Lower leg skin (tissue), 4 donors: ENCODE measurements around the gene MYO5A. TPM values are rescaled to one million over a fixed set of nuclear protein-coding genes. Genes with fewer than 3 reads are reported as not detected.

Experiments
- DNase-seq, 2 donors: peaks; one replicate each; pipeline ENCODE4 v3.0.0-alpha.2; 2019; ENCODE audit warnings: low spot score in 2 of 2
- H3K4me3 ChIP-seq: fragments of 200-600 bp; sonication (generic); 2 replicates; pipeline ENCODE4 v1.5.1; 2017; ENCODE audit warnings: mild to moderate bottlenecking, low read depth; ENCODE audit not compliant: poor library complexity, severe bottlenecking
- CTCF ChIP-seq, 3 donors: fragments of 450-650 bp; IDR thresholded peaks; one replicate each; pipeline ENCODE4 v1.5.1; 2016; ENCODE audit warnings: antibody characterized with exemption in 3 of 3, mild to moderate bottlenecking in 3 of 3, moderate library complexity in 2 of 3
- POLR2A ChIP-seq, 2 donors: fragments of 450-650 bp; IDR thresholded peaks; one replicate each; pipeline ENCODE4 v1.6.1; 2016 to 2017; ENCODE audit warnings: antibody characterized with exemption in 2 of 2, mild to moderate bottlenecking in 1 of 2, moderate library complexity in 1 of 2
- WGBS, 2 donors: methylation state at CpG; one replicate each; pipeline ENCODE4 v1.1.5; 2018; 5-methylcytosine and 5-hydroxymethylcytosine counted together
- intact Hi-C: fragments of 100-400 bp; cut with DNase I; formaldehyde crosslinking; loops from one replicate; pipeline ENCODE4 v1.15.0; 2023; ENCODE audit warnings: low total_unique reads
- total RNA-seq, 4 donors: library from RNA; depleted of rRNA; stranded (reverse); fragments of >200 nt; gene quantifications; one replicate each; pipeline ENCODE4 v1.1.0, GENCODE V29; 2016

Gene MYO5A
- total RNA-seq, 4 donors from 2014 or later: 28.0 to 45.1 (median 37.8) TPM

- DNase-seq: no peak
These were observed 113.1 kb downstream of the MYO5A start for GRCh38 chr15:52415628-52416027.

GRCh38 chr15:52414936-52415335 lies 113.7 kb downstream of the MYO5A start:
- no peak for DNase-seq
- H3K4me3 ChIP-seq: no peak overlapping the region
- 96% methylated on average over 6 of the region's 6 CpGs for WGBS, 2 donors
- TF ChIP-seq CTCF (IDR thresholded peaks at IDR 0.05): no peak
- TF ChIP-seq POLR2A (IDR thresholded peaks at IDR 0.05): no peak
- intact Hi-C loops: no loop called here

More at GRCh38 chr15:52415628-52416027, 113.1 kb downstream of the MYO5A start:
- H3K4me3 ChIP-seq: no peak overlapping the region
- intact Hi-C loops: no loop called here
- TF ChIP-seq CTCF (IDR thresholded peaks at IDR 0.05): no peak
- no peak for TF ChIP-seq POLR2A (IDR thresholded peaks at IDR 0.05)
- WGBS, 2 donors: 88 to 89% methylated on average over 2 of the region's 2 CpGs

DNA sequence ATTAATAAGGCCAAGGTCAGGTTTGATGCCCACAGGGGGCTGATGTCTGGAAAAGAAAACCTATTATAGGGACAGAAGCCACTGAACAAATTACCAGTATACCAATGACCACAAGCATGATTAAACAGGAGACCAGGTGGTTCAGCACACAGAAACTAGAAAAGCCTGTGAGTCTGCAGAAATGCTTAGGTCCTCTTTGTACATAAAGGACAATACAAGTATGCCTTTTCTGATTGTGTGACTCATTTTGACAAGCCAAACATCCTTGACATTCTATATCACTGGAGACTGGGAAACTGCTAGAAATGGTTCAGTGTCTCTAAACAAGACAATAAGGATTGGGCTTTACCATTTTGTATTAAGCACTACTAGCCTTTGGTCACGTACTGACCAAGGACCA lies 119.9 kb downstream of the MYO5A start:
- DNase-seq: no peak
- TF ChIP-seq CTCF (IDR thresholded peaks at IDR 0.05): no peak
- TF ChIP-seq POLR2A (IDR thresholded peaks at IDR 0.05): no peak
- intact Hi-C loops: loop anchor here (10.0 kb wide), 1 partner anchor 1324 kb away; no protein-coding TSS in a partner anchor
- H3K4me3 ChIP-seq: no peak overlapping the region
- 100% methylated on average over 1 of the region's 1 CpG for WGBS, 2 donors

- DNase-seq: no peak
- intact Hi-C loops: loop anchor here (10.0 kb wide), 1 partner anchor 1323 kb away; no protein-coding TSS in a partner anchor
- TF ChIP-seq POLR2A (IDR thresholded peaks at IDR 0.05) (no peak), CTCF (IDR thresholded peaks at IDR 0.05) (no peak)
- no peak overlapping the region for H3K4me3 ChIP-seq
These were observed 121.3 kb downstream of the MYO5A start for GRCh38 chr15:52407374-52407773.

- WGBS, 2 donors: 83 to 90% methylated on average over 2 of the region's 2 CpGs
- no peak for DNase-seq
- TF ChIP-seq POLR2A (IDR thresholded peaks at IDR 0.05) (no peak), CTCF (IDR thresholded peaks at IDR 0.05) (no peak)
- intact Hi-C loops: loop anchor here (10.0 kb wide), 1 partner anchor 1322 kb away; no protein-coding TSS in a partner anchor
- H3K4me3 ChIP-seq: no peak overlapping the region
These were observed 122.1 kb downstream of the MYO5A start for GRCh38 chr15:52406601-52407000.

DNA sequence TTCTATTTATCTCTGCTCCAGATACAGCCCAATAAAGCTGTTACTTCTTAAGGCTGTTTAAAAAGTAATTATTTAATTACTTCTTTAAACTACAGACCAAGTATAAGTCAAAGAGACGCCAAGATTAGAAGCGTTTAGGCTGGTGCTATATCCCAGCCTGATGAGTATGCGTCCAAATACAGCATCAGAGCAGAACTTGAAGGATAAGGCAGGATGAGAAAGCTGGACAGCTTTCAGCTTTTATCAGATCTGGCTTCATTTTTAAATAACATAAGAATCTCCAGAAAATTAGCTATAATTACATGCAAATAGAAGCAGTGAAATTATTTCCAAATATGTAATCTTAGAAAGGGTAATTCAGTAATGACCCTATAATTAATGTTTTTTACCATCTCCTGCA lies 122.8 kb downstream of the MYO5A start:
- WGBS, 2 donors: 68 to 71% methylated on average over 3 of the region's 3 CpGs
- TF ChIP-seq POLR2A (IDR thresholded peaks at IDR 0.05) (no peak), CTCF (IDR thresholded peaks at IDR 0.05) (no peak)
- no peak for DNase-seq
- H3K4me3 ChIP-seq: no peak overlapping the region
- intact Hi-C loops: loop anchor here (10.0 kb wide), 1 partner anchor 1321 kb away; no protein-coding TSS in a partner anchor
